GM12878 (cell line): ENCODE measurements around the gene TOMM20.

Experiments used
- MEF2A ChIP-seq: IDR thresholded peaks from 2 replicates; pipeline ENCODE4 v1.6.1; 2011; ENCODE audit warnings: low read depth, mild to moderate bottlenecking, low read length, moderate library complexity; ENCODE audit not compliant: insufficient read depth
- NBN ChIP-seq: fragments of 450-650 bp; IDR thresholded peaks from 2 replicates; pipeline ENCODE4 v1.6.1; 2016
- NFYB ChIP-seq: IDR thresholded peaks from 2 replicates; pipeline ENCODE4 v1.6.1; 2011; ENCODE audit warnings: low read depth, mild to moderate bottlenecking, low read length, improper control_type of control experiment, moderate library complexity; ENCODE audit not compliant: insufficient read depth
- POLR2A ChIP-seq: IDR thresholded peaks from 2 replicates; pipeline ENCODE4 v1.6.1; 2011; ENCODE audit warnings: low read depth, mild to moderate bottlenecking, low read length
- SPI1 ChIP-seq: IDR thresholded peaks from 2 replicates; pipeline ENCODE4 v1.6.1; 2011; ENCODE audit warnings: low read depth, mild to moderate bottlenecking, low read length, moderate library complexity, borderline replicate concordance; ENCODE audit not compliant: insufficient read depth
- SREBF2 ChIP-seq: IDR thresholded peaks from 2 replicates; pipeline ENCODE4 v1.6.1; 2012; ENCODE audit warnings: mild to moderate bottlenecking, low read length
- ZZZ3 ChIP-seq: IDR thresholded peaks from 2 replicates; pipeline ENCODE4 v1.6.1; 2011; ENCODE audit warnings: low read depth; ENCODE audit not compliant: control insufficient read depth, insufficient read length
- TF ChIP-seq, protein P1 (sequence below), 3 experiments: IDR thresholded peaks in 2 of 3; conservative IDR thresholded peaks in 1 of 3; 2 replicates each; pipeline ENCODE4 v1.5.1; 2011; ENCODE audit warnings: low read depth in 3 of 3, low read length in 3 of 3, mild to moderate bottlenecking in 3 of 3, control low read depth in 2 of 3, moderate library complexity in 2 of 3, inconsistent platforms in 1 of 3, mixed read lengths in 1 of 3; ENCODE audit not compliant: control insufficient read depth in 2 of 3, insufficient read depth in 1 of 3; ENCODE audit errors: extremely low read depth in 1 of 3
- TF ChIP-seq, protein P2 (sequence below): IDR thresholded peaks from 2 replicates; pipeline ENCODE4 v1.6.1; 2012; ENCODE audit warnings: low read depth, low read length, improper control_type of control experiment
- TF ChIP-seq, protein P3 (sequence below): IDR thresholded peaks from 2 replicates; pipeline ENCODE4 v1.6.1; 2012; ENCODE audit warnings: low read depth, low read length, improper control_type of control experiment

DNA sequence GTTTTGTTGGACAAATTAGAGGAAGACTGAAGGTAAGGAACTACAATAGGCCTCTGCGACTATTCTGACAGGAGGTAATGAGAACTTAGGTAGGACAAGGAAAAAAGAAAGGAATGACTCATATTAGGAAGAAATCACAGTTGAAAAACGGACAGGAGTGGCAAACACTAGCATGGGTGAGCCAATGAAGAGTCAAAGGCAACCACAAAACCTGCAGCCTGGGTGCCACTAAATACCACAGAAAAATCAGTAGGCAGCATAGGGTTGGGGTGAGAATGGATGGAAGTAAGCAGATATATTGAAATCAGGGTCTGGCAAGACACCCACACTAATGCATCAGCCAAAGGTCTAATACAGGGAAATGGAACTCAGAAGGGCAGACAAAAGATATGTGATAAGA is 22.4 kb upstream of the TOMM20 start:
- TF ChIP-seq SPI1 (no peak), POLR2A (no peak), NFYB (no peak), NBN (no peak), SREBF2 (no peak), MEF2A (no peak), ZZZ3 (no peak)
- TF ChIP-seq, protein P1, sequence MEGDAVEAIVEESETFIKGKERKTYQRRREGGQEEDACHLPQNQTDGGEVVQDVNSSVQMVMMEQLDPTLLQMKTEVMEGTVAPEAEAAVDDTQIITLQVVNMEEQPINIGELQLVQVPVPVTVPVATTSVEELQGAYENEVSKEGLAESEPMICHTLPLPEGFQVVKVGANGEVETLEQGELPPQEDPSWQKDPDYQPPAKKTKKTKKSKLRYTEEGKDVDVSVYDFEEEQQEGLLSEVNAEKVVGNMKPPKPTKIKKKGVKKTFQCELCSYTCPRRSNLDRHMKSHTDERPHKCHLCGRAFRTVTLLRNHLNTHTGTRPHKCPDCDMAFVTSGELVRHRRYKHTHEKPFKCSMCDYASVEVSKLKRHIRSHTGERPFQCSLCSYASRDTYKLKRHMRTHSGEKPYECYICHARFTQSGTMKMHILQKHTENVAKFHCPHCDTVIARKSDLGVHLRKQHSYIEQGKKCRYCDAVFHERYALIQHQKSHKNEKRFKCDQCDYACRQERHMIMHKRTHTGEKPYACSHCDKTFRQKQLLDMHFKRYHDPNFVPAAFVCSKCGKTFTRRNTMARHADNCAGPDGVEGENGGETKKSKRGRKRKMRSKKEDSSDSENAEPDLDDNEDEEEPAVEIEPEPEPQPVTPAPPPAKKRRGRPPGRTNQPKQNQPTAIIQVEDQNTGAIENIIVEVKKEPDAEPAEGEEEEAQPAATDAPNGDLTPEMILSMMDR (IDR thresholded peaks at IDR 0.05 in 2 of 3, conservative IDR thresholded peaks at IDR 0.05 in 1 of 3; ENCODE audit: control insufficient read depth in 2 of 3, extremely low read depth in 1 of 3, insufficient read depth in 1 of 3, low read depth in 3 of 3, low read length in 3 of 3) = no peak
- TF ChIP-seq, protein P2, sequence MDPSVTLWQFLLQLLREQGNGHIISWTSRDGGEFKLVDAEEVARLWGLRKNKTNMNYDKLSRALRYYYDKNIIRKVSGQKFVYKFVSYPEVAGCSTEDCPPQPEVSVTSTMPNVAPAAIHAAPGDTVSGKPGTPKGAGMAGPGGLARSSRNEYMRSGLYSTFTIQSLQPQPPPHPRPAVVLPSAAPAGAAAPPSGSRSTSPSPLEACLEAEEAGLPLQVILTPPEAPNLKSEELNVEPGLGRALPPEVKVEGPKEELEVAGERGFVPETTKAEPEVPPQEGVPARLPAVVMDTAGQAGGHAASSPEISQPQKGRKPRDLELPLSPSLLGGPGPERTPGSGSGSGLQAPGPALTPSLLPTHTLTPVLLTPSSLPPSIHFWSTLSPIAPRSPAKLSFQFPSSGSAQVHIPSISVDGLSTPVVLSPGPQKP = no peak
- TF ChIP-seq, protein P3, sequence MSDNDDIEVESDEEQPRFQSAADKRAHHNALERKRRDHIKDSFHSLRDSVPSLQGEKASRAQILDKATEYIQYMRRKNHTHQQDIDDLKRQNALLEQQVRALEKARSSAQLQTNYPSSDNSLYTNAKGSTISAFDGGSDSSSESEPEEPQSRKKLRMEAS = no peak
